DMS53 treated with DMSO at 0.1 percent for 48 hours (cell line): ENCODE data around the gene TFPT.

Experiments
- DNase-seq: peaks from one replicate; lab custom pipeline; 2025; ENCODE audit not compliant: unreplicated experiment; lab: John Stamatoyannopoulos, UW

Gene TFPT

GRCh38 chr19:54081032-54081431 is 34.4 kb downstream of the TFPT start, which contains the start of gene TARM1:
TARM1 (minus strand) TSS chr19:54081365; CDS start chr19:54081340, 25 bp downstream.
- no peak for DNase-seq

DNA sequence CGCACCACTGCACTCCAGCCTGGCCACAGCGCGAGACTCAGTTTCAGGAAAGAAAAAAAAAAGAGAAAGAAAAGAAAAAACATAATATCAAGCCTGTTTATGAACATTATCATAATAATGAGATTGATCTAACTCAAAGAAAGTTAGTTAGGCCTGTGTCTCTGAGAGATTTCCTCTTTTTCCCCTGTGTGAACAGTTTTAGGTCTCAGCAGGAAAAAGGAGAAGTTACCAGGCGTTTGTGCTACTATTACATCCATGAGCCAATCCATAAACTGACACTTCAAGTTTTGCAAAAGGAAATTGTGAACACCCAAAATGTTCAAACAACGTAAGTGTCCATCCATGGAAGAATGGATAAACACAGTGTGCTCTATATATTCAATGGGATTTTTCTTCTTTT is 38.1 kb downstream of the TFPT start:
- no peak for DNase-seq

GRCh38 chr19:54074851-54075250 is 40.6 kb downstream of the TFPT start:
- DNase-seq = no peak

DNA sequence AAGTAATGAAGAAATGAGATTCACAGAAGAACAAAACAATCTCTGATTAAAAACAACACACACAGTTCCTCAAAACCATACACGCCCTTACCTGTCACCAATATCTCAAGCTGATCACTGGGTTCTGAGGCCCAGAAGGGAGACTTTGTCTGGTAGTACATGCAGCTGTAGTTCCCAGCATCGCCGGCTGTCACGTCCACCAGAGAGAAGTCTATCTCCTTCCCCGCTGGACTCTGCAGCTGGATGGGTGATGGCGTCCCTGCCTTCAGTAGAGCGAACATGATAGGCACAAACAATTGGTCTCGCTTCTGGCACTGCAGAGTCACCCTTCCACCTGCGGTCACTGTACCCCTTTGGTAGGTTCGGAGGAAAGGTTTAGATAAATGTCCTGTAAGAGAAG is 41.6 kb downstream of the TFPT start:
- DNase-seq = no peak

GRCh38 chr19:54069470-54069869 is 46.0 kb downstream of the TFPT start:
- DNase-seq = no peak

GRCh38 chr19:54063350-54064116 is 51.9 kb downstream of the TFPT start, which contains the start of gene VSTM1:
VSTM1 (minus strand) TSS chr19:54063897; CDS start chr19:54063777, 120 bp downstream.
- DNase-seq = no peak

DNA sequence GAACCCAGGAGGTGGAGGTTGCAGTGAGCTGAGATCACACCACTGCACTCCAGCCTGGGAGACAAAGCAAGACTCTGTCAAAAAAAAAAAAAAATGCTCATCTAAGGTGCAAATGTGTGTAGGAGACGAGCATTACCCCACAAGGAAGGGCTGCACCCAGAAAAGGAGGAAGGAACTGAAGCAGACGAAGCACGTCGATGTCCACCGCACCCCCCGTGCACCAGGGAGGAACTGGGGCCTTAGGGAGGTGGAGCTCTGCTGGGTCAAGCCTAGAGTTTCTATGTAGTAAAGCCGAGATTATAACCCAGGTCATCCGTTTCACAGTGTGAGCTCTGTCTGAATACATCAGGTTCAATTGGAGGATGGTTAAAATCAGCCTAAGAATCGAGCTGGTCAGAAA is 52.8 kb downstream of the TFPT start:
- DNase-seq = no peak
